EH (cell line): ENCODE data around the gene DVL1.
"Not testable (repeated sequence)": the region's sequence is repeated elsewhere in the genome, so short reads cannot be mapped to it uniquely, and the experiment has no call there.

Experiments used
- DNase-seq: peaks from one replicate; pipeline ENCODE4 v3.0.0-alpha.2; 2015; ENCODE audit warnings: low read depth

DVL1 gene

DNA sequence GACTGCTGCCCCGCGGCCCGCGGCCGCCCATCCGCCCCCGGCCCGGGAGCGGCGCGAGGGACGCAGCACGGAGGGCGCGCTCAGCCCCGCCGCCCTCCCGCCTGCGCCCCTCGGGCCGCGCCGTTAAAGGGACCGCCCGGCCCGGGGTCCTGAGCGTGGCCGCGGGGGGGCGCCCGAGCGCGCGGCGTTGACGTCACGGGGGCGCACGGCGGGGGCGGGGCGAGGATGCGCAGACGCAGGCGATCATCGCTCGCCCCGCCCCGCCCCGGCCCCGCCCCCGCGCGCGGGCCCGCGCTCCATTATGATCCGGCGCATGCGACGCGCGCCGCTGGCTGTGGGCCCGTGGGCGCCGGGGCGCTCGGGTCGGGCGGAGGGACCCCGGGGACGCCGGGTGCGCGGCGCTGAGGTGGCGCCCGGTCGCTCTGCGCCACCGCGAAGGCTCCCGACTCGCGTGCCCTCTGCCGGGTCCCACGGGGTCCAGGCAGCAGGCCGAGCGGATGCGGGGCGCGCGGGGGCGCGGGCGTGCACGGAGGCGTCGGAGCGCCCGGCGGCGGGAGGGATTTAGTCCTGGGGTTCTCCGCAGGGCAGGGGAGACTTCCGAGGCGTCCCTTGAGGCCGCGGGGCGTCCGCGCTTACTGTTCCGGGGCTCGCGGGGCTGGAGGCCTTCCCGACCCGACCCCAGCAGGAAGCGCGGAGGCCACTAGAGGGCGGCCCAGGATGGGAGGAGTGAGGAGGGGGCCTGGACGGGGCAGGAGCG is at the start of gene DVL1:
Gene DVL1 (minus strand): TSS at position 163 of the 757 bp plus-strand sequence. CDS start 353 bp downstream, outside the sequence.
- DNase-seq = peak; percentile 80

DNA sequence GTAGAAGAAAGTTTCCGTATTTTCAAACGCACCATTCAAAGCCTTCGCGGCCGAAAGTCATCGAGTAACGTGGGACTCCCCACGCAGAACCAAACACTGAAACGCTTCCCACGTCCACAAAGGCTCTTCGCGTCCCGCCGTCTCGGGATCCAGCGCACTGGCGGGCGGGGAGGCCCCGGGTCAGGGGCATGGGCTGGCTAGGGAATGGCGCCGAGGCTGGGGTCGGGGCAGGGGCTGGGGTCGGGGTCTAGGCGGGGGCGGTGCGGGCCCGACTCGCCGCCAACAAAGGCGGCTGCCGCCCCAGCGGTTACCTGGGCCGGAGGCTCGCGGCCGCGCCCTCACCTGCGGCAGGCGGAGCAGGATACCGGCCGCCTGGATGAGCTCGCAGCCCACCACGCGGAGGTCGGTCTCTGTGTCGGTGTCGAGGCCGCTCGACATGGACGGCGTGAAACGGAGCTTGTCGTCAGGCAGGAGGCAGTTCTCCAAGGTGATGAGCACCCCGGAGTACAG is 49.5 kb upstream of the DVL1 start:
- DNase-seq = no peak

DNA sequence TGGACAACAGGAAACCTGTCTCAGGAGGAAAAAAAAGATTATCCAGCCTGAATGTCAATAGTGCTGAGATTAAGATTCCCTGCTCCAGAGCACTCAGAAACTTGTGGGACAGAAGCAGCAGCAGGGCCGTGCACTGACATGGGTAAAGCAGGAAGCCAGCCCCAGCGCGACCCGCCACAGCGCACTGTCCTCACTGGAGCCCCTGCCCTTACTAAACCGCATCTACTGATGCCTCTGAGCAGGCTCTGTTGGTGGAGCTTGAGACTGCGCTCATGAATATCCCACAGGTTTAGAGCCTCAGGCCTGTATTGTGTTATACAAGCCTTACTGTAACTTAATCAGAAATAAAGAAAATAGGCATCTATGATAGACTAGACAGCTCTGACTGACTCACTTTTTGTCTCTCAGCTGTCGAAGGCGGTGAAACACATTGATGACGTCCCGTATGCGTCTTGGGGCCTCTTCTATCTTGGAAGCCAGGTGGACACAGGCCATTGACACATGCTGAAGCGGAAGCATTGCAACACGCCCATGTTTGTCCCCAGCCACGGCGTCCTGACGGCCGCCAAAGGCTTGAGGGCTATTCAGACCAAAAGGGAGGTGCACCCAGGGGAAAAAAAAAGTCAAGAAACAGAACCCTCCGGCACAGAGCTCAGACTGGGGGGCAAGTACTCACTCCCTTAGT is 48.8 kb upstream of the DVL1 start:
- peak; percentile 10 for DNase-seq

DNA sequence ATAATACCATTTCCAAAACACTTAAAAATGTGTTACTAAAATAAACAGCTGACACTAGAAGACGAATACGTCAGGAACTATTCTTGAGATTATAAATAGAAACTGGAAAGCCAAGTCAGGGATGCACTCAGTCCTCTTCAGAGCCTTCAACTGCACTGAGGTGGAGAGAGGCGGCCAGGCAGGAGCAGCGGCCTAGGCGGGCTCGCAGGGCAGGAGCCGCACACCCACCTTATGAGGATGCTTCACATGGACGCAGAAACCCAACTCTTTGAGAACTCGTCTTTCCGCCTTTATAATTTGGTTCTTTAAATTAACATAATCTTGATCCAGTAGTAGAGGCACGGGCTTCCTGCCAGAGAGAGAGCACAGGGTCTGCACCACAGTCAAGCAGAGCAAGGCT is 45.9 kb upstream of the DVL1 start:
- no peak for DNase-seq

DNA sequence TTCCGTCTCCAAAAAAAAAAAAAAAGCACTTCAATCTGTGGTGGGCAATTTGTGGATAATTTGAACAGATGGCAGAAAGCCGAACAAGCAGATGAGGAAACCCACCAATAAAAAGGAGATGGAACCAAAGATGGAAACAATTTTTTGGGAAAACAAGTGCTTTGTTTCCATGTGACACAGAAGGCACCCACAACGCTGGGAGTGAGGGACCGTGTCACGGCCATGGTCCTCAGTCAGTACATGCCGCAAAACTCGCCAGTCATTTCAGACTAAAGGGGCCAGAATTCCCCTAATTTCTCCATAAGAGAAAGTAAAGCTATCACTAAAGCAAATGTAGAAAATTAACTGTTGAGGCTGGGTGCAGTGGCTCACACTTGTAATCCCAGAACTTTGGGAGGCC is 44.9 kb upstream of the DVL1 start:
- DNase-seq = no peak

DNA sequence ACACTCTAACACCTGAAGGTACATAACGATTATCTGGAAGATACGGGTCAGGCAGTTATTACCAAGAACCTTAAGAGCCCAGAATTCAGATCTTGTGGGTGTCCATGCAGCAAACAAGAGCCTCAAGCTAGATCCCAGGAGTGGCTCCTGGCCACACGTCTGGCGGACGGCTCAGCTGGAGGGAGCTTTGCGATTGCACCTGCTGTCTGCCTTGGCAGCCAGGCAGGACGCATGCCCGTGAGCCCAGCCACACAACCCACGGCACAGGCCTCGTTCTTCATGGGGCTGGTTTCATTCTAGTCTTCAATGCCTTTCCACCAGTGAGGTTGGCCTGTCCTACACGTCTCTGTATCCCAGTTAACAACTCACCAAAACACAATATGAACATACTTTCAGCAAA is 44.2 kb upstream of the DVL1 start:
- no peak for DNase-seq

DNA sequence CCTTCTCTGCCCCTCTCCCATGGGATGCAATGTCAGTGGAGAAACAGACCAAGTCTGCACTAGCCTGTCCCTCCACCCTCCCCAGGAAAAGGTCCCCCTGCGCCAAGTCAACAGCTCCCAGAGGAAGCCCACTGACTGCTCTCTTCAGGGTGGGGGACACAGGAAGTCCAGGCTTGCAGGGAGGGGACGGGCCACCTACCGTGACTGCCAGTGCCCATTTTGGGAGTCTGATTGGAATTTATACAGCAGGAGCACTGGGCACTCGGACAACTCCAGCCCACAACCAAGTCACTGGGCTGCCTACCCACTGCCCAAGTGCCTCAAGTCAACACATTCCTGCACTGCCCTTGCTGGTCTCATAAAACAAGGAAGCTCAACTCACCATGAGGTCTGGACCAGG is 43.8 kb upstream of the DVL1 start:
- DNase-seq = no peak

DNA sequence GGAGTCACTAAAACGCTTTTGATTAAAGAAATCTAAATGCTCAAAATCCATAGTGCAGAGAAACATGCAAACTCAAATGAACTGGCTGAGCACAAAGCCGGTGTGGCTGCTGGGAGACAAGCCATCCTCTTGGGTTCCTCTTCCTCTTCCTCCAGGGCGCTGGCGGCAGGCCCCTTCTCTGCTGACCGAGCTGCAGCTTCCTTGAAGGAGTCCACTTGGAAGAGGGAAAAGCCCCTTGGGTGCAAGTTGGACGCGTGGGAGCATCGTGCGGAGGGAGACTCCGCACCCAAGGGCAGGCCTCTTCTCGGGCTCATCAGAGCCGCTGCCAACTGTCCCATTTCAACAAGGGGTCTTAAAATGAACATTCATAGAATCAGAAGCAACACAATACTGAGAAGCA is 42.0 kb upstream of the DVL1 start:
- no peak for DNase-seq

DNA sequence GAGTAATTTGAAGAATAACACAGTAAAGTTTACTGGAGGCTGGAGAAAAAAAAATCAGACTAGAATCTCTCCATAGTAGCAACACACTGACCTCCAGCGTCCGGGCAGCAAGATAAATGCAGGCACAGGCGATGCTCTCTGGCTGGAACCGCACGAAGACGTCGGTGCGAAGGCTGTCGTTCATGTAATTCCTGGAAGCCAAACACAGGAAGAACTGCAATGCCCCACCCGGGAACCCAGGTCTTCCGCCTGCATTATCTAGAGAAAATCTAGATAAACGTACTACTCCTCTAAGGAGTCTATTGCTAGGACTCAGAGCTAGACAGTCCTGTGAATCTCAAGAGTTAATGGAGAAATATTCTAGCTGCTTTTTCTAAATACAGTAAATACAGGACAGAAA is 41.5 kb upstream of the DVL1 start:
- DNase-seq = no peak

DNA sequence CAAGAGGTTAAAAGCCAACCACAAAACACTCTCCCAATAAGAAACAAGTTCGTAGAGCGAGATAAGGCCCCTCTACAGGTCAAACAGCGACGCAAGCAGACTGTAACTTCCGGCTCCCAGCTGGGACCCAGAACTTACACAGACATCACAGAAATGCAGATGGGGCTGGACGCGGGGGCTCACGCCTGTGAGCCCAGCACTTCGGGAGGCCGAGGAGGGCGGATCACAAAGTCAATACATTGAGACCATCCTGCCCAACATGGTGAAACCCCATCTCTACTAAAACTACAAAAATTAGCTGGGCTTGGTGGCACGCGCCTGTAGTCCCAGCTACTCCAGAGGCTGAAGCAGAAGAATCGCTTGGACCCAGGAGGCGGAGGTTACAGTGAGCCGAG is 38.9 kb upstream of the DVL1 start:
- DNase-seq = no peak

DNA sequence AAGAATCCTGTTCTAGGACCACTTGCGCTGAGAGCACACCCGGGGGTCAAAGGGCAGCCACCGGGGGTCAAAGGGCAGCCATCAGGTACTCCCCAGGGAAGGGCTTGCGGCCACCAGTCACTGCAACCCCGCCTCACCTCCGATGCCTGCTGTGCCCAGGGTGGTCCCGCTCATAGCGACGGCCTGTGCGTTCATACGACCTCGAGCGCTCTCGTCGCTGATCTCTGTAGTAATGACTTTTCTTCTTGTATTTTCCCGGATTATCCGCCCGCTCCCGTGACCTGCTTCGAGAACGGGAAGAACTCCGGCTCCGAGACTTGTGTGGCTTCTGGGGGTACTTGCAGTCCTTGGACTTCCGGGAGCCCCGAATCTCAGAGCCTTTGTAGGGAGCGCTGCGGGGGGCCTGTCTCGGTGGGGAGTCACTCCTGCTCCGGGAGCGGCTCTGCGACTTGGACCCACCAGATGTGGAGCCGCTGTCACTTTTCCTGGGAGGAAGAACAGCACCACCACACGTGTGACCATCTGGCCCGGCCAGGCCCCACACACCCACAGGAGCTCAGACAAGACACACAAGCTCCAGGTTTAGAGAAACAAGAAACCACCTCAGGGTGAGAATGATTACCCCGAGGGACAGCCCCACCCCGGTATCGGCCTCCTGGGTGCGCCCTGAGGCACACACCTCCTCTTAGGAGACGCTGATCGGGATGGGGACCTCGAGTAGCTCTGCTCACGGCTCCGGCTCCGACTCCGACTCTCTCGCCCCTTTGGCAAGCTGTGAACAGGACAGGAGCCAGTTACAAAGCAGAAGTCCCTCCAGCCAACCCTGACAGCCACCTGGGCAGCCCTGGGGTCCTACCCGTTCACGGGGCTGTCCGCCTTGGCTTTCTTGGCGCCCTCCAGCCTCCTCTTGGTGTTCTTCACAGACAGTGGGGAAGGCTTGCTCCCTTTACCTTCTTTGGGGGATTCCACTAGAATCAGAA is 38.2 kb upstream of the DVL1 start:
- no peak for DNase-seq

DNA sequence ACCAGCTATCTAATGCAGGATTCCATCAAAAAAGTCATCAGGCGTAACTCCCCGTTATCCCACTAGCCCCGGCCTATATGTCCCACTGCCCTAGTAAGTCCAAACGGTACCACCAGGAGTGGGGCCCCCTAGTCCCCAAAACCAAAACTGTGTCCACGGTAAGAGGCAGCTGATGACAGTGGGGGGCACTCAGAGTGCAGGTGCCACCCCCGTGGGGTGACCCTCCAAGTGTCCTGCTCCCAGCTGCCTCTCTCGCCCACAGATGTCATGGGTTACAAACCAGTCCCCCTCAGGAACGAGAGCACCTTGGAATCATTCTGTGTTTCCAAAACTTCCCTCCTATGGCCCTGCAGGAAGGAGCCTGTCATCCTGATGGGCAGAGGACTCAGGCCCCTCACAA is 36.7 kb upstream of the DVL1 start:
- no peak for DNase-seq

DNA sequence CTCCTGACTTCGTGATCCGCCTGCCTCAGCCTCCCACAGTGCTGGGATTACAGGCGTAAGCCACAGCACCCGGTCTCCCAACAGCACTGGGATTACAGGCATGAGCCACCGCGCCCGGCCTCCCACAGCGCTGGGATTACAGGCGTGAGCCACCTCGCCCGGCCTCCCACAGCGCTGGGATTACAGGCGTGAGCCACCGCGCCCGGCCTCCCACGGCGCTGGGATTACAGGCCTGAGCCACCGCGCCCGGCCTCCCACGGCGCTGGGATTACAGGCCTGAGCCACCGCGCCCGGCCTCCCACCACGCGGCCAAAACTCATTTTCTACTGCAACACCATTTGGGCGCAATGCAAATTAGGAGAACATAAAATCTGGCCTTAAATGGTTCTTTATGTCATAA is 36.1 kb upstream of the DVL1 start:
- not testable (repeated sequence) for DNase-seq

DNA sequence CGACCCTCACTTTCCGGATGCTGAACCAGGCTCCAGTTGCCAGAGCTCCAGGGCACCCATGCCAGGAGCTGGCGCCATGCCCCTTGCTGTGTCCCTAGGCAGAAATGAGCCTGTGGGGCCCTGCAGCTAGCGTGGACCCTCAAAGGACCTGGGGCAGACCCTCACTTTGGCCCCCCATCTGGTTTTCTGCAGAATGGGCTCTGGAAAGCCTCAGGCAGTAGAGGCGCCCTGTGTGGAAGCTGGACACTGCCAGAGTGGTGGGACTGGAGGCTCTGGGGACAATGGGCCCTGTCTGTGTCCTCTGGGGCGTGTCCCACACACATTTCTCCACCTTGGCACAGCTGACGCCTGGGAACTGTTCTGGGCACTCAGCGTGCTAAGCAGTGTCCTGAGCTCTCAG is 32.1 kb upstream of the DVL1 start:
- DNase-seq = no peak

DNA sequence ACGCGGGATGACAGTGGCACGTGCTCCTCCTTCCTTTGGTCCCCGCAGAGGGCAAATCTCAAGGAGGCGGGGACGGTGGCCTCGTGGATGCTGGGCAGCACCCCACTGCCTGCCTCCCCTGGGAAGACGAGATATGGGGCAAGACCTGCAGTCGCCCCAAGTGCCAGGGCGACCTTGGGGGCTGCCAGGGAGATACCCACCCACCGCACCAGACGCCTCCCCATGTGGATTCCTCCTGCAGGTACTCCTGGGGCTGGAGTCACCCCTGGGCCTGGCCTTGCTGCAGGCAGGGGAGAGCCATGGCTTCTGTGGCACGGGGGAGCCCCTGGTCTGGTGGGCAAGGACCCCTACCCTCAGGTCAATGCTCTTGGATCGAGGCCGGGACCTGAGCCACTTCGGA is 31.6 kb upstream of the DVL1 start:
- no peak for DNase-seq

DNA sequence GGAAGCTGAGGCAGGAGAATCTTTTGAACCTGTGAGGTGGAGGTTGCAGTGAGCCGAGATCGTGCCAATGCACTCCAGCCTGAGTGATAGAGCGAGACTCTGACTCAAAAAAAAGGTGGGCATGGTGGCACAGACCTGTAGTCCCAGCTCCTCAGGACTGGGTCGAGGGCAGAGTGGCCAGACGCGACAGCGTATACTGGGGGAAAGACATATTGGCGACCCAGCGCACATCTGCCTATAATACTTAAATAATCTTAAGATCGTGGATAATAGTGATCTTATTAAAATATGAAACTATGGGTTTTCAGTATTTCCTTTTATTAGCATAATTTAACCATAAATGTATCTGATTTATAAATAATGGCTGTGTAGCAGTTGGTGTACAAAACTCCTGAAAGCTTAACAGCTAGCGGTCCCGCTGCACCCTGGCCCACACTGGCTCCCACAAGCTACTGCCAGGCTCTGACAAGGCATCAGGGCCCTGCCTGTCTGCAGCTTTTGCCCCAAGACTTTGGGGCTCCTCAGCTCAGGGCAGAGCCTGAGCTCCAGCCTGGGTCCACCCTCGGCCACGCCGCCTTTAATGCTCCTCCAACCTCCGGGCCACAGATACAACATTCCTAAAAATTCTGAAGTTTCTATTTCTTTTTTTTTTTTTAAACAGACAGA is 28.5 kb upstream of the DVL1 start:
- no peak for DNase-seq

DNA sequence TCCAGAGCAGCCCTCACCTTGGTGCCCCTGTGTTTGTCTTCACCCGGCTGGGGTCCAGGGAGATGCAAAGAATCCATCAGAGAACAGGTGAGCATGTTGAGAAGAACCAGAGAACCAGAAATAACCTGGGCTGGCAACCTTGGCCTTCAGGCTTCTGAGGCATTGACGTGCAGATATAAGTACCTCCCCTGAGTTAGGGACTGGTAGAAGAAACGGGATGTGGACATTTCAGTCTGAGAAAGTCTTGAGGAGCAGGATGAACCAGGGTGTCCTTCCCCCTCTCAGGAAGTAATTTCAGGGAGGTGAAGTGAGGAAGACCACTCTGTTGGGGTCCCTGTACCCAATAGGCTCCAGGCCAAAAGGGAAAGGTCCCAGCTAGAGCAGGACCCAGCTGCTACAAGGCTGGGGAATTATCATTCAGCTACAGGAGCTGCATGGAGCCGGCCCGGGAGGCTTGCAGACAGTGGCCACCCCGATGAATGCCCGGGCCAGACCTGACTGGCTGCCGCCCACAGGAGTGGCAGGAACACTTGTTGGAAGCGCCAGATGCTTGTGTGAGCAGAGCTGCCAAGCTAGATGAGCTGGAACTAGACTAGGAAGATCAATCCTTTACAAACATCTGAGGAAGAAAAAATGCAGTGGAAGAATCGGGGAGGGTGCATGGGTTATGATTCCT is 27.5 kb upstream of the DVL1 start:
- no peak for DNase-seq

DNA sequence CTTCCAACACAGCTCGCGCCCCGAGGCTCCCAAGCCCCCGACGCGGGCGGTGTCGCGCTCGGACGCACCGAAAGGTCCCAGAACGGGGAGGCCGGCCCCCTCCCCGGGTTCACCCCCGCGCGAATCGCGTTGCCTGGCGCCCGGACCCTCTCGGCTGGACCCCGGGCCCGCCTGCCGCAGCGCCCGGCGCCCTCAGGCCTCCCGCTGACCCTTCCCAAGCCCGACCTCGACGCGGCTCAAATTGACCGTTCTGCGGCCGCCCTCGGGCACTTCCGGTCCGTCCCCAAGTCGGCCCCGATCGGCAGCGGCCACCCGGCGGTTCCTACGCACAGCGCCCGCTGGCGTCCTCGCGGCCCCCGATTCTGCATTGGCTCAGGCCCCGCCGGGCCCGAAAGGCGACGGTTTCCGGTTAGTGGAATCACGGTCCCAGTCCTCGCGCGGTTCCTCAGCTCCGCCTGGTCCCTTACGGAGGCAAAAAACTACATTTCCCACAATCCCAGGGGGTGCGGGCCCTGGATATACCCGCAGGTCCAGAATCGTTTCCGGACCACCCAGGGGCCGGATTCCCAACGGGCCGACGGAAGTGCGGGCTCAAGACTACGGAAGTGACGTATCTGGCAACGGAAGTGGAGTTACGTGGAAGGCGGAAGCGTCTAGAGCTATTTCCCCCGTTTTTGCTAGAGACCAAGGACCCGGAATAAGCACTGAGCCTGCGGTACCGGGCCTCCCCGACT is 25.9 kb upstream of the DVL1 start, which contains the start of gene AURKAIP1:
Gene AURKAIP1 (minus strand): TSS at position 279 of the 734 bp plus-strand sequence. CDS start 451 bp downstream, outside the sequence.
- peak; percentile 100 for DNase-seq

DNA sequence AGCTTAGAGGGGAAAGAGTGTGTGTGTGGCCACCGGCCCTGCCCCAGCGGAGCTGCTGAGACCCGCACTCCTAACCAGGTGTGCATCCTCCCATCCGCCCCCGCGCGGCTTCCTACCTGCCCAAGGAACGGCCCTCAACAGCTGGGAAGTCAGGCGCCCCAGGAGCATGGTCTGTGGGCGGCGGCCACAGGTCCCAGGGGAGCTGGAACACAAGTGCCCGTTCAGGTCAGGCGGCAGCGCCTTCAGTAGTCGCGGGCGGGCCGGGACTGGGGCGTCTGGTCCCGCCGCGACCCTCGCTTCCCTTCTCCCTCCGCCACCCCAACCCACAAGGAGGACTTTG is 25.3 kb upstream of the DVL1 start:
- peak; percentile 9 for DNase-seq

DNA sequence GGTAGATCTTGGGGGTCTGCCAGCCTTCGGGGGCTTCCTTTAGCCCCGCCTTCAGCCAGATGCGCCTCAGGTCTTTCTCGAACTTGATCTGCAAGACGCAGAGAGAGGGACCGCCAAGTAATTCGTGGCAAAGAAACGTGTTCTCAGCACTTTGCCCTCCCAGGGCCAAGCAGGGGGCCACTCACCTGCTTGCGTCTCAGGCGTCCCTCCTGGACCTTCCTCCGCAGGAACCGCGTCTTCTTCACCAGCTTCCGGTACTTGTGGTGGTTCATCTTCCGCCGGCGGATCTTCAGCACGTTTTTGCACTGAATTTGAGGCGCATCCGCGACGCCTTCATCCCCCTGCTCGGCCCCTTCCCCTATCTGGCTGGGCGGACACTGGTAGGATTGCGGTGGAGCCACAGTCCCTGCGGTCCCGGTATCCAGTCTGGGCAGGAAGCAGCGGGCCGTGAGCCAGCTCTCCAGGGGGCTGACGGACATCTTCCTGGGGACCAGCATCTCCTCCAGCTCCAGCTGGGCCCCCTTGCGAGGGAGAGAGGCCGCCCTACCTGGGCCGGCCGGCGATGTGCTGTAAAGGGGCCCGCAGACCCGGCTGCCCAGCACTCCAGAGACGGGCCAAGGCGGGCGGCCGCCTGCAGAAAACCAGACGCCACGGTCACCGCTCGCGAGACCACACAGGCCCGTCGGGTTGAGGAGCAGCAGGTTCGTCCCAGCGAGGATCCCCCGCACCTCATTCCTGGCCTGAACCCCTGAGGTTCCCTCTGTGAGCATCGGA is 24.8 kb upstream of the DVL1 start:
- DNase-seq = no peak
